ENCODE data around the gene KLK1. TPM values are rescaled to one million over a fixed set of nuclear protein-coding genes. Genes with fewer than 3 reads are reported as not detected.

Gene KLK1
- total RNA-seq, 2 experiments from 2014 or later: 1.4 to 2.7 TPM

- H3K9me3 Mint-ChIP-seq: no peaks in the 10 kb centered on the region
- POLR2A ChIA-PET: no interaction called here
- peaks cover 23% of the 10 kb centered on the region for H3K27me3 Mint-ChIP-seq
- ATAC-seq (ENCODE audit: low read depth) (no peak), DNase-seq (no peak)
- no peak overlapping the region for H3K4me3 Mint-ChIP-seq
- no peaks in the 10 kb centered on the region for H3K36me3 Mint-ChIP-seq
- H3K27ac Mint-ChIP-seq: no peak overlapping the region
- H3K4me1 Mint-ChIP-seq: no peaks in the 10 kb centered on the region
These were observed 20.2 kb upstream of the KLK1 start for GRCh38 chr19:50843701-50844221.

- peaks cover 2% of the 10 kb centered on the region for H3K4me1 Mint-ChIP-seq
- no peaks in the 10 kb centered on the region for H3K9me3 Mint-ChIP-seq
- H3K36me3 Mint-ChIP-seq: no peaks in the 10 kb centered on the region
- no peak overlapping the region for H3K27ac Mint-ChIP-seq
- POLR2A ChIA-PET: no interaction called here
- ATAC-seq (ENCODE audit: low read depth) (no peak), DNase-seq (no peak)
- H3K4me3 Mint-ChIP-seq: no peak overlapping the region
- H3K27me3 Mint-ChIP-seq: peaks cover 26% of the 10 kb centered on the region
These were observed 19.6 kb upstream of the KLK1 start for GRCh38 chr19:50843205-50843604.

GRCh38 chr19:50842130-50842529 is 18.5 kb upstream of the KLK1 start:
- no peak overlapping the region for H3K4me3 Mint-ChIP-seq
- no peaks in the 10 kb centered on the region for H3K36me3 Mint-ChIP-seq
- peaks cover 4% of the 10 kb centered on the region for H3K4me1 Mint-ChIP-seq
- H3K27ac Mint-ChIP-seq: no peak overlapping the region
- no peak for ATAC-seq (ENCODE audit: low read depth)
- peaks cover 30% of the 10 kb centered on the region for H3K27me3 Mint-ChIP-seq
- H3K9me3 Mint-ChIP-seq: no peaks in the 10 kb centered on the region
- no peak for DNase-seq
- POLR2A ChIA-PET: no interaction called here

GRCh38 chr19:50839712-50840655 is 16.4 kb upstream of the KLK1 start:
- peaks cover 11% of the 10 kb centered on the region for H3K4me1 Mint-ChIP-seq
- no peaks in the 10 kb centered on the region for H3K36me3 Mint-ChIP-seq
- POLR2A ChIA-PET: no interaction called here
- peaks cover 35% of the 10 kb centered on the region for H3K27me3 Mint-ChIP-seq
- no peak overlapping the region for H3K27ac Mint-ChIP-seq
- no peak for ATAC-seq (ENCODE audit: low read depth)
- no peaks in the 10 kb centered on the region for H3K9me3 Mint-ChIP-seq
- H3K4me3 Mint-ChIP-seq: no peak overlapping the region
- no peak for DNase-seq

- Mint-ChIP-seq H3K4me3 (no peak overlapping the region), H3K4me1 (peaks cover 11% of the 10 kb centered on the region), H3K9me3 (no peaks in the 10 kb centered on the region), H3K27ac (no peak overlapping the region), H3K36me3 (no peaks in the 10 kb centered on the region), H3K27me3 (peaks cover 27% of the 10 kb centered on the region)
- POLR2A ChIA-PET: no interaction called here
- ATAC-seq (ENCODE audit: low read depth) (no peak), DNase-seq (no peak)
These were observed 14.7 kb upstream of the KLK1 start for GRCh38 chr19:50838239-50838638.

- Mint-ChIP-seq H3K4me1 (peaks cover 11% of the 10 kb centered on the region), H3K36me3 (no peaks in the 10 kb centered on the region), H3K27ac (no peak overlapping the region), H3K4me3 (no peak overlapping the region), H3K9me3 (no peaks in the 10 kb centered on the region), H3K27me3 (peaks cover 29% of the 10 kb centered on the region)
- ATAC-seq (ENCODE audit: low read depth): no peak
- POLR2A ChIA-PET: interaction anchor here (0.9 kb wide), 1 partner anchor 32 kb away, joined by 3 read pairs; no protein-coding TSS in a partner anchor
- no peak for DNase-seq
These were observed 13.7 kb upstream of the KLK1 start for GRCh38 chr19:50837300-50837699.

- POLR2A ChIA-PET: interaction anchor here (0.9 kb wide), 1 partner anchor 32 kb away, joined by 3 read pairs; no protein-coding TSS in a partner anchor
- Mint-ChIP-seq H3K27ac (no peak overlapping the region), H3K27me3 (peaks cover 29% of the 10 kb centered on the region), H3K36me3 (no peaks in the 10 kb centered on the region), H3K9me3 (no peaks in the 10 kb centered on the region), H3K4me3 (peak overlapping the region; percentile 83), H3K4me1 (peaks cover 11% of the 10 kb centered on the region)
- no peak for DNase-seq
- ATAC-seq (ENCODE audit: low read depth): no peak
These were observed 13.1 kb upstream of the KLK1 start for GRCh38 chr19:50836543-50837195.

GRCh38 chr19:50835785-50836542 is 12.4 kb upstream of the KLK1 start:
- ATAC-seq (ENCODE audit: low read depth): peak; percentile 86
- Mint-ChIP-seq H3K27me3 (peaks cover 32% of the 10 kb centered on the region), H3K9me3 (no peaks in the 10 kb centered on the region), H3K4me1 (peaks cover 11% of the 10 kb centered on the region), H3K36me3 (no peaks in the 10 kb centered on the region), H3K4me3 (peak overlapping the region; percentile 83), H3K27ac (peak overlapping the region; percentile 42)
- POLR2A ChIA-PET: interaction anchor here (1.1 kb wide), 1 partner anchor 31 kb away, joined by 3 read pairs; no protein-coding TSS in a partner anchor
- DNase-seq: peak; percentile 90

GRCh38 chr19:50835103-50835784 is 11.7 kb upstream of the KLK1 start:
- peak; percentile 5 for ATAC-seq (ENCODE audit: low read depth)
- H3K4me3 Mint-ChIP-seq: peak overlapping the region; percentile 83

GRCh38 chr19:50833802-50834167 is 10.2 kb upstream of the KLK1 start:
- DNase-seq: no peak
- Mint-ChIP-seq H3K4me1 (peaks cover 11% of the 10 kb centered on the region), H3K9me3 (no peaks in the 10 kb centered on the region), H3K4me3 (no peak overlapping the region), H3K36me3 (no peaks in the 10 kb centered on the region), H3K27ac (no peak overlapping the region), H3K27me3 (peaks cover 32% of the 10 kb centered on the region)
- POLR2A ChIA-PET: interaction anchor here (0.6 kb wide), 1 partner anchor 278 kb away, joined by 6 read pairs; no protein-coding TSS in a partner anchor
- no peak for ATAC-seq (ENCODE audit: low read depth)

More at GRCh38 chr19:50835103-50835784, 11.7 kb upstream of the KLK1 start:
- no peaks in the 10 kb centered on the region for H3K9me3 Mint-ChIP-seq
- POLR2A ChIA-PET: interaction anchor here (1.1 kb wide), 1 partner anchor 30 kb away, joined by 3 read pairs; no protein-coding TSS in a partner anchor
- H3K4me1 Mint-ChIP-seq: peaks cover 11% of the 10 kb centered on the region
- no peaks in the 10 kb centered on the region for H3K36me3 Mint-ChIP-seq
- DNase-seq: no peak
- peaks cover 32% of the 10 kb centered on the region for H3K27me3 Mint-ChIP-seq
- no peak overlapping the region for H3K27ac Mint-ChIP-seq

GRCh38 chr19:50833117-50833801 is 9.7 kb upstream of the KLK1 start, which contains the start of gene KLK15:
Gene KLK15, minus strand, starts transcription at chr19:50833574. Its CDS starts 2,082 bp downstream, at chr19:50831492.
- POLR2A ChIA-PET: interaction anchor here (1.7 kb wide), 1 partner anchor 29 kb away, joined by 5 read pairs; no protein-coding TSS in a partner anchor
- H3K4me3 Mint-ChIP-seq: no peak within 1 kb of the TSS
- no peak within 1 kb of the TSS for H3K27ac Mint-ChIP-seq

GRCh38 chr19:50832666-50833065 is 9.1 kb upstream of the KLK1 start:
- peaks cover 8% of the 10 kb centered on the region for H3K4me1 Mint-ChIP-seq
- ATAC-seq (ENCODE audit: low read depth) (no peak), DNase-seq (no peak)
- peaks cover 31% of the 10 kb centered on the region for H3K27me3 Mint-ChIP-seq
- no peaks in the 10 kb centered on the region for H3K36me3 Mint-ChIP-seq
- no peaks in the 10 kb centered on the region for H3K9me3 Mint-ChIP-seq
- H3K4me3 Mint-ChIP-seq: no peak overlapping the region
- POLR2A ChIA-PET: interaction anchor here (1.7 kb wide), 1 partner anchor 28 kb away, joined by 5 read pairs; no protein-coding TSS in a partner anchor
- no peak overlapping the region for H3K27ac Mint-ChIP-seq

More at GRCh38 chr19:50833117-50833801, 9.7 kb upstream of the KLK1 start, which contains the start of gene KLK15:
- H3K36me3 Mint-ChIP-seq: no peaks in the 10 kb centered on the region
- peaks cover 30% of the 10 kb centered on the region for H3K27me3 Mint-ChIP-seq
- ATAC-seq (ENCODE audit: low read depth): no peak
- peaks cover 10% of the 10 kb centered on the region for H3K4me1 Mint-ChIP-seq
- DNase-seq: no peak
- H3K9me3 Mint-ChIP-seq: no peaks in the 10 kb centered on the region
